NB4 (cell line): ENCODE measurements around the gene MAGI1.

Source experiments
- DNase-seq: peaks from one replicate; pipeline ENCODE4 v3.0.0; 2010; ENCODE audit warnings: low read depth
- H3K4me3 ChIP-seq: one replicate; pipeline ENCODE4 v1.5.1; 2011; ENCODE audit warnings: mild to moderate bottlenecking, low read depth, low read length, moderate library complexity
- MYC ChIP-seq: IDR thresholded peaks from 2 replicates; pipeline ENCODE4 v1.6.1; 2011; ENCODE audit warnings: low read depth, low read length
- POLR2A ChIP-seq: IDR thresholded peaks from 2 replicates; pipeline ENCODE4 v1.6.1; 2011; ENCODE audit warnings: mild to moderate bottlenecking; ENCODE audit not compliant: insufficient read length; ENCODE audit errors: extremely low read depth
- TF ChIP-seq, protein P1 (sequence below): IDR thresholded peaks from 2 replicates; pipeline ENCODE4 v1.6.1; 2011; ENCODE audit warnings: low read depth, low read length
- TF ChIP-seq, protein P2 (sequence below): IDR thresholded peaks from one replicate; pipeline ENCODE4 v1.5.1; 2012; ENCODE audit warnings: low read depth, low read length

The MAGI1 gene

DNA sequence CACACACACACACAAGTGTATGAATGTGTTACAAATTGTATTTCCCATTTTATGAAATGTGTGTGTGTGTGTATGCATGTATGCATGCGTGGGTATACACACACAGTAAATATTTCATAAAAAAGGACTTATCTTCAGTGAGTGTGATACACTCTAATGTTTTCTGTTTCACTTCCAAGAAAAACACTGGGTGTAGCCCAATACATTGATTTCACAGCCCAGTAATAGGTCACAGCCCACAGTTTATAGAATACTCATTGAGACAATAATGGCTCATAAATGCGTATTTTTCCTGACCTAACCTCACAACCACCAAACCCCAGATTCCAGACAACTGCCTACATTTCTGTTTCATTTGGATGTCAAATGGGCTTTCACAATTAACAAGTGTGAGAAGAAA lies 619.5 kb downstream of the MAGI1 start:
- no peak overlapping the region for H3K4me3 ChIP-seq
- no peak for TF ChIP-seq MYC
- TF ChIP-seq, protein P1, sequence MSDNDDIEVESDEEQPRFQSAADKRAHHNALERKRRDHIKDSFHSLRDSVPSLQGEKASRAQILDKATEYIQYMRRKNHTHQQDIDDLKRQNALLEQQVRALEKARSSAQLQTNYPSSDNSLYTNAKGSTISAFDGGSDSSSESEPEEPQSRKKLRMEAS = no peak
- no peak for TF ChIP-seq POLR2A
- TF ChIP-seq, protein P2, sequence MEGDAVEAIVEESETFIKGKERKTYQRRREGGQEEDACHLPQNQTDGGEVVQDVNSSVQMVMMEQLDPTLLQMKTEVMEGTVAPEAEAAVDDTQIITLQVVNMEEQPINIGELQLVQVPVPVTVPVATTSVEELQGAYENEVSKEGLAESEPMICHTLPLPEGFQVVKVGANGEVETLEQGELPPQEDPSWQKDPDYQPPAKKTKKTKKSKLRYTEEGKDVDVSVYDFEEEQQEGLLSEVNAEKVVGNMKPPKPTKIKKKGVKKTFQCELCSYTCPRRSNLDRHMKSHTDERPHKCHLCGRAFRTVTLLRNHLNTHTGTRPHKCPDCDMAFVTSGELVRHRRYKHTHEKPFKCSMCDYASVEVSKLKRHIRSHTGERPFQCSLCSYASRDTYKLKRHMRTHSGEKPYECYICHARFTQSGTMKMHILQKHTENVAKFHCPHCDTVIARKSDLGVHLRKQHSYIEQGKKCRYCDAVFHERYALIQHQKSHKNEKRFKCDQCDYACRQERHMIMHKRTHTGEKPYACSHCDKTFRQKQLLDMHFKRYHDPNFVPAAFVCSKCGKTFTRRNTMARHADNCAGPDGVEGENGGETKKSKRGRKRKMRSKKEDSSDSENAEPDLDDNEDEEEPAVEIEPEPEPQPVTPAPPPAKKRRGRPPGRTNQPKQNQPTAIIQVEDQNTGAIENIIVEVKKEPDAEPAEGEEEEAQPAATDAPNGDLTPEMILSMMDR = no peak
- DNase-seq = no peak

DNA sequence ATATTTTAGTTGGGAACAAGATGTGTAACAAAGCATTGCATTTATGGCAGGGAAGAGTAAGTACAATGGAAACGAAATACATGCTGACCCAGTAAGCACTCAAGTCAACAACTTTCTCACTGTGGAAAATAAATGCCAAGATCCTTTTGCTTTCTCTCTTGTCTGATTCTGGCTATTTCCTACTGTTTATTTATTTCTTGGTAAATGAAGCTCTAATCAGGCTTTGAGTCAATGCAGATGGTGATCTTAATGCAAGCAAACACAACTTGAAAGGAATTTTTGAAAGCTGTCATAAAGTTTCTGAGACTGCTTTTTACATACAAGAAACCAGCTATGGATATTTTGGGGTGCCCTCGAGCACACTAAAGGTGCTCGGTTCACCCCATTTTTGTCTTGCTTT lies 624.8 kb downstream of the MAGI1 start:
- DNase-seq = no peak
- no peak overlapping the region for H3K4me3 ChIP-seq
- TF ChIP-seq POLR2A (no peak), MYC (no peak)
- TF ChIP-seq, protein P2 = no peak
- TF ChIP-seq, protein P1 = no peak

DNA sequence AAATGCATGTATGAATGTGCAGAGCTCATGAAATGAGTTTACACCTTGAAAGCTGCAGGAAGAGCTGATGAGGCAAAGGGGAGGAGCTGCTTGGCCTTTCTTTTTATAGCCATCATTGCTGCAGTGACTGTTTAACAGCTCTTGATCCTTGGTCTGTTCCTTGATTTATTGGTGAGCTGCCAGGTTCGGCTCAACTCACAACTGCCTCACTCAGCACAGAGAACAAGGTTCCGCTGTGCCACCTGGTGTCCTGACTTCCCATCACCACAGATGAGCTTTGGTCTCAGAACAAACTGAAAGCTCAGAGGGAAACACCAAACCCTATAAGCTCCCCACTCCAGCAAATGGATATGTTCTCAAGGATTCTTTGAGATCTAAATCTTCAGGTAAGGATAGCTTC lies 626.1 kb downstream of the MAGI1 start:
- H3K4me3 ChIP-seq = no peak overlapping the region
- TF ChIP-seq POLR2A (no peak), MYC (no peak)
- TF ChIP-seq, protein P2 = no peak
- TF ChIP-seq, protein P1 = no peak
- no peak for DNase-seq

DNA sequence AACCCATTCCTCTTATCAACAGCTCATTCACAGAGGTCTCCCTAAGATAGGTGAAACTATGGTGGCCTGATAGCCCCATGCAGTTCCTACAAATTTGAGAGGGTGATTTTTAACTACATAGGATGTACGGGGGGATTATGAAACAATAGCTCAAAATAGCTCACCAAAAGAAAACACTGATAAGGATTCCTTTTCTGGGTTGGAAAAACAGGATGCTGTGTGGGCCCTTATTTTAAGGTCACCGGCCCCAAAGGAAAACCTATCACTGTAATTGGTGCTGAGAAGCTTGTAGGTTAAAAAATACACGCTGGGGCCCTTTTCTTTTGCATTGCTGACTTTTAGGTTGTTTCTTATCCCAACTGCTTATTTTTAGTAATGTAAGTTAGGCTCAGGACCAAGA lies 627.4 kb downstream of the MAGI1 start:
- no peak overlapping the region for H3K4me3 ChIP-seq
- TF ChIP-seq POLR2A (no peak), MYC (no peak)
- TF ChIP-seq, protein P1 = no peak
- TF ChIP-seq, protein P2 = no peak
- DNase-seq = no peak

DNA sequence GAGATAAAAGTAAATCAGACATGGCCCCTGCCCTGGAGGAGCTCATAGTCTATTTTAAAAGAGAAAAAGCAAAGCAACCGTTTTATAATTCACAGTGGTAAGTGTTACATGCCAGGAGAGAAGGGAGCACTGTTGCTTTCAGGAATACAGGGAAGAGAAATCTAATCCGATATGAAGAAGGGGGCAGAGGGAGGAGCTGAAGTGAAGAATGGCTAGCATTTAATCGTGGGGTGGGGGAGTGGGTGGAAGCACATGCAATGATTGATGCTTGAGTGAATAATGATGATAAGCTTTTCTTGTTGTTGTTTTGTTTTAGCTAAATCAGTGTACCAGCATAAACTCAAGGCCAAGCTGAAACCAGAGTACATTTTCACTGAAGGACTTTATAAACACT lies 629.5 kb downstream of the MAGI1 start:
- TF ChIP-seq, protein P2 = no peak
- no peak for TF ChIP-seq MYC
- TF ChIP-seq, protein P1 = no peak
- TF ChIP-seq POLR2A = no peak
- DNase-seq = no peak
- no peak overlapping the region for H3K4me3 ChIP-seq

DNA sequence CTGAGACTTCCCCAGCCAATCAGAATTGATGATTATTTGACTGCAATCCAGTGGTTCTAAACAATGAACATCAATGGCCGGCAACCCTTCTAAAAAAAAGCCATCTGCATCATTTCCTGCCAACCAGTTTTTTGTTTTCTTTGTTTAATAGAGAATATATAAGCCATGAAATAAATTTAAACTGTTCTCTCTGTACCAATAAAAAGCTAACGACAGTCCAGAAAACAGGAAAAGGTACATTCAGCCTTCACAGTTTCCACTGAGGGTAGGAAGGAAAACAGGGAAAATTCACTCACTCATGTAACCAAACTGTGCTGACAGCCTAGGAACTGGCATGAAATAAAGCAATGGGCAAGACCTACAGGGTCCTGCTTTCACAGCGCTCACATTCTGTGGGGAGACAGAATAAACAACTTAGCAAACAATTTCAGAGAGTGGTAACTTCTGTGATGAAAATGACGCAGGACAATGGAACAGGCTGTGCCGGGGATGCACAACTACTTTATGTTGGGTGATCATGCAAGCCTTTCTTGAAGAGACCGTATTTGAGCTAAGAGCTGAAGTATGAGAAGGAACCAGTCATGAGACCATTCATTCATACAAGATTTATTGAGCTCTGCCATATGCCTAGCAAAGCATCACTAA lies 630.1 kb downstream of the MAGI1 start:
- H3K4me3 ChIP-seq = no peak overlapping the region
- no peak for DNase-seq
- TF ChIP-seq POLR2A (no peak), MYC (no peak)
- TF ChIP-seq, protein P1 = no peak
- TF ChIP-seq, protein P2 = no peak
